BJ (cell line): ENCODE measurements around the gene SLIT3. TPM values are rescaled to one million over a fixed set of nuclear protein-coding genes. Genes with fewer than 3 reads are reported as not detected.

Experiments used
- CTCF ChIA-PET: fragments of 350-600 bp; formaldehyde crosslinking; extraction: SDS; loops from one replicate; lab custom pipeline; 2021; ENCODE audit warnings: antibody characterized with exemption, inconsistent platforms; lab: Yijun Ruan, JAX
- POLR2A ChIA-PET: fragments of 300-600 bp; sonication (Branson Sonifier 250); formaldehyde crosslinking; extraction: SDS; loops from one replicate; lab custom pipeline; 2021; ENCODE audit warnings: antibody characterized with exemption; lab: Charles Lee
- DNase-seq: peaks from one replicate; pipeline ENCODE4 v3.0.0-alpha.2; 2011; ENCODE audit warnings: low read depth
- H3K27me3 ChIP-seq: 2 replicates; pipeline ENCODE4 v1.6.0; 2011; ENCODE audit warnings: low read length; ENCODE audit not compliant: control insufficient read depth, insufficient read depth
- H3K36me3 ChIP-seq: 2 replicates; pipeline ENCODE4 v1.5.1; 2011; ENCODE audit warnings: low read length; ENCODE audit not compliant: control insufficient read depth, insufficient read depth
- H3K4me3 ChIP-seq: 2 replicates; pipeline ENCODE4 v1.5.1; 2011; ENCODE audit warnings: low read depth, mild to moderate bottlenecking, control low read depth, low read length
- CTCF ChIP-seq: IDR thresholded peaks from 2 replicates; pipeline ENCODE4 v1.5.1; 2011; ENCODE audit warnings: low read depth, mild to moderate bottlenecking, control low read depth, inconsistent platforms, low read length, moderate library complexity; ENCODE audit not compliant: insufficient read depth
- polyA plus RNA-seq: library from polyadenylated mRNA; depleted of rRNA; stranded (reverse); fragments of >200 nt; gene quantifications from 2 replicates; pipeline ENCODE4 v1.2.3, GENCODE V29; 2011

SLIT3 gene
- polyA plus RNA-seq, 1 experiment: 26.8 TPM

- CTCF ChIA-PET: interaction anchor here (0.5 to 1.0 kb wide), 2 partner anchors 20 to 62 kb away, joined by 3 read pairs; no protein-coding TSS in a partner anchor
- no peaks in the 10 kb centered on the region; the same call in 1 of the 2 replicates for H3K27me3 ChIP-seq
- H3K4me3 ChIP-seq: no peak overlapping the region
- POLR2A ChIA-PET: no interaction called here
- TF ChIP-seq CTCF: no peak
- DNase-seq: no peak
- no peaks in the 10 kb centered on the region; the same call in 1 of the 2 replicates for H3K36me3 ChIP-seq
Observed at GRCh38 chr5:169222934-169223594, 77.9 kb downstream of the SLIT3 start.

- Histone ChIP-seq H3K36me3 (no peaks in the 10 kb centered on the region; the same call in 1 of the 2 replicates), H3K27me3 (no peaks in the 10 kb centered on the region; the same call in 1 of the 2 replicates), H3K4me3 (no peak overlapping the region)
- no peak for DNase-seq
- ChIA-PET CTCF (interaction anchor here (0.7 kb wide), 1 partner anchor 67 kb away, joined by 3 read pairs; no protein-coding TSS in a partner anchor), POLR2A (no interaction called here)
- TF ChIP-seq CTCF: no peak
Observed at GRCh38 chr5:169221519-169221918, 79.4 kb downstream of the SLIT3 start.

- no peaks in the 10 kb centered on the region; the same call in 1 of the 2 replicates for H3K27me3 ChIP-seq
- ChIA-PET POLR2A (no interaction called here), CTCF (interaction anchor here (1.4 kb wide), 1 partner anchor 82 kb away, joined by 3 read pairs; no protein-coding TSS in a partner anchor)
- no peak for TF ChIP-seq CTCF
- no peak overlapping the region for H3K4me3 ChIP-seq
- no peaks in the 10 kb centered on the region; the same call in 1 of the 2 replicates for H3K36me3 ChIP-seq
- no peak for DNase-seq
Observed at GRCh38 chr5:169219961-169220360, 81.0 kb downstream of the SLIT3 start.

- no peak overlapping the region for H3K4me3 ChIP-seq
- no peak for DNase-seq
- peaks cover 3% of the 10 kb centered on the region for H3K27me3 ChIP-seq
- no peak for TF ChIP-seq CTCF
- CTCF ChIA-PET: interaction anchor here (1.4 kb wide), 1 partner anchor 83 kb away, joined by 3 read pairs; no protein-coding TSS in a partner anchor
- H3K36me3 ChIP-seq: no peaks in the 10 kb centered on the region; the same call in 1 of the 2 replicates
- POLR2A ChIA-PET: no interaction called here
Observed at GRCh38 chr5:169219351-169219750, 81.6 kb downstream of the SLIT3 start.

- no peak for DNase-seq
- Histone ChIP-seq H3K27me3 (peaks cover 3% of the 10 kb centered on the region), H3K36me3 (no peaks in the 10 kb centered on the region; the same call in 1 of the 2 replicates), H3K4me3 (no peak overlapping the region)
- TF ChIP-seq CTCF: no peak
- CTCF ChIA-PET: interaction anchor here (1.4 kb wide), 1 partner anchor 84 kb away, joined by 3 read pairs; no protein-coding TSS in a partner anchor
- POLR2A ChIA-PET: no interaction called here
Observed at GRCh38 chr5:169218861-169219260, 82.1 kb downstream of the SLIT3 start.
